Measurements from ENCODE around the gene ELN.

DNA sequence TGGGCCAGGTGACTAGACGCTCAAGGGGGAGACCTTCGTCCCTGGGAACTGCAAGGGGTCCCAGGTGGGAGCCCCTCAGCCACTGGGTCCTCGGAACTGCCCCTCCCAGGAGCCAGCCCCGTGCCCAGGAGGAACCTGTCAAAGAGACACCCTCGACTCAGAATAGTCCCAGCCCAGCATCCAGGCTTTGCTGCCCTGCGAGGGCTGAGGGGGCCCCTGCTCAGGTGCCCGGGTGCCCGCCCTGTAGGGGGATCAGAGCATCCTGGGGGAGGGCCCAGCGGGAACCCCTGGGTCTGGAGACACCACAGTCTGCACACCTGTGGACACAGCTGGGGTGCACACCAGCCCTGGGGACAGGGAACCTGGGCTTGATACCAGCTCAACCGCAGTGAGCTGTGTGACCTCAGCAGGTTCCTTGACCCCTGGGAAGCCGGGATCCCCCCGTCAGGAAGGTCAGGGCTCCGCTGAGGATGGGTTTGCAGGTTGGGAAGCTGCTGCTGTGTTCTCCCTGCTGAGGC is 407 bp downstream of the ELN start:
- TF ChIP-seq POLR2A (IDR thresholded peaks at IDR 0.05; ENCODE audit: low read length): no peak
- TF ChIP-seq GATA1 (IDR thresholded peaks at IDR 0.05; ENCODE audit: low read depth, low read length): no peak

Measured in erythroblast (primary cell).